ENCODE measurements around the gene RIMS1. TPM values are rescaled to one million over a fixed set of nuclear protein-coding genes. Genes with fewer than 3 reads are reported as not detected.

Gene RIMS1
- total RNA-seq, 1 experiment from 2014 or later = 1.1 TPM

GRCh38 chr6:72389698-72390097 is 503.3 kb downstream of the RIMS1 start:
- H3K4me1 Mint-ChIP-seq = no peaks in the 10 kb centered on the region
- no peak for TF ChIP-seq AFF4 (CRISPR knock-in tag; IDR thresholded peaks at IDR 0.05; ENCODE audit: borderline replicate concordance)
- no peak for TF ChIP-seq RORB (CRISPR knock-in tag; IDR thresholded peaks at IDR 0.05)
- no peak for TF ChIP-seq ZNF423 (CRISPR knock-in tag; IDR thresholded peaks at IDR 0.05)
- TF ChIP-seq KAT7 (CRISPR knock-in tag; IDR thresholded peaks at IDR 0.05; ENCODE audit: borderline replicate concordance) = no peak
- no peak for TF ChIP-seq FOXK1 (CRISPR knock-in tag; IDR thresholded peaks at IDR 0.05)
- no peak for TF ChIP-seq NFYB (CRISPR knock-in tag; conservative IDR thresholded peaks at IDR 0.05; ENCODE audit: low read depth)
- TF ChIP-seq FOXJ3 (CRISPR knock-in tag; IDR thresholded peaks at IDR 0.05; ENCODE audit: borderline replicate concordance) = no peak
- H3K36me3 Mint-ChIP-seq = no peaks in the 10 kb centered on the region
- H3K4me3 Mint-ChIP-seq = no peak overlapping the region
- H3K9me3 Mint-ChIP-seq = peaks cover 8% of the 10 kb centered on the region
- ATAC-seq = no peak
- no peaks in the 10 kb centered on the region for H3K27me3 Mint-ChIP-seq (ENCODE audit: low read depth)
- H3K27ac Mint-ChIP-seq = no peak overlapping the region
- CTCF ChIA-PET = no interaction called here
- DNase-seq (ENCODE audit: low spot score) = no peak
- POLR2A ChIA-PET = no interaction called here

GRCh38 chr6:72390548-72390947 is 504.2 kb downstream of the RIMS1 start:
- ATAC-seq (no peak), DNase-seq (ENCODE audit: low spot score) (no peak)
- H3K9me3 Mint-ChIP-seq = peaks cover 8% of the 10 kb centered on the region
- H3K4me1 Mint-ChIP-seq = no peaks in the 10 kb centered on the region
- no peak overlapping the region for H3K4me3 Mint-ChIP-seq
- no peak overlapping the region for H3K27ac Mint-ChIP-seq
- no peaks in the 10 kb centered on the region for H3K27me3 Mint-ChIP-seq (ENCODE audit: low read depth)
- no peaks in the 10 kb centered on the region for H3K36me3 Mint-ChIP-seq
- CTCF ChIA-PET = no interaction called here
- POLR2A ChIA-PET = no interaction called here
- no peak for TF ChIP-seq HMGXB4 (CRISPR knock-in tag; IDR thresholded peaks at IDR 0.05)
- no peak for TF ChIP-seq ZSCAN18 (CRISPR knock-in tag; IDR thresholded peaks at IDR 0.05)
- no peak for TF ChIP-seq KAT7 (CRISPR knock-in tag; IDR thresholded peaks at IDR 0.05; ENCODE audit: borderline replicate concordance)
- TF ChIP-seq PREB (CRISPR knock-in tag; IDR thresholded peaks at IDR 0.05; ENCODE audit: borderline replicate concordance) = no peak
- TF ChIP-seq TP53 (CRISPR knock-in tag; IDR thresholded peaks at IDR 0.05) = no peak
- no peak for TF ChIP-seq ZNF138 (CRISPR knock-in tag; conservative IDR thresholded peaks at IDR 0.05)
- TF ChIP-seq ZBTB43 (CRISPR knock-in tag; IDR thresholded peaks at IDR 0.05) = no peak
- TF ChIP-seq ZNF425 (CRISPR knock-in tag; conservative IDR thresholded peaks at IDR 0.05) = no peak
- no peak for TF ChIP-seq ZMAT4 (CRISPR knock-in tag; IDR thresholded peaks at IDR 0.05)
- TF ChIP-seq STAT6 (CRISPR knock-in tag; conservative IDR thresholded peaks at IDR 0.05; ENCODE audit: low read depth) = no peak
- no peak for TF ChIP-seq ZNF512 (CRISPR knock-in tag; IDR thresholded peaks at IDR 0.05; ENCODE audit: borderline replicate concordance)
- no peak for TF ChIP-seq GABPB1 (CRISPR knock-in tag; IDR thresholded peaks at IDR 0.05)

Data from WTC11 (cell line).